Heart left ventricle (tissue), 13 donors: Measurements from ENCODE around the gene GRIK1.

ENCODE experiments used
- POLR2A ChIP-seq, 2 donors: fragments of 450-650 bp; IDR thresholded peaks; one replicate each; pipeline ENCODE4 v1.6.1; 2017; ENCODE audit warnings: antibody characterized with exemption in 2 of 2, mild to moderate bottlenecking in 2 of 2, moderate library complexity in 2 of 2
- TF ChIP-seq, protein P1 (sequence below), 12 donors: fragments of 200-600 bp; sonication (generic) in 4 of 12; IDR thresholded peaks; one replicate each; pipeline versions ENCODE4 v1.5.0 to v1.8.0; 2018 to 2022; ENCODE audit warnings: antibody characterized with exemption in 12 of 12, mild to moderate bottlenecking in 5 of 12
- donor health status: ischemic (EF 13 %, LVEDD 7.1; RV severe dilation, severe dysfunction).
- donor health status: DM: no; HTN: yes; CAD: no.
- donor health status: DM: no; HTN: no; CAD: no.
- donor health status: ischemic (EF 25% LVEDD 6.9; RV normal size, moderate dysfunction).
- donor health status: ischemic (EF 25% LVEDD 5.7; RV mildly dilated, moderate dysfunction).
- donor health status: ischemic (EF 35%, LVEDD 5.7; RV mildly dilated, moderate dysfunction).
- donor health status: nonischemic (EF 11% LVEDD 7.7; RV severe dilation, severe dysfunction).
- donor health status: DM: yes; HTN: yes; CAD: no.
- donor health status: PGD.
- donor health status: ischemic (EF 29% LVEDD 5.4; RV normal size, mild dysfunction).
- donor health status: nonischemic (EF 23%, LVEDD 6.1; RV moderate dilation, normal function).

DNA sequence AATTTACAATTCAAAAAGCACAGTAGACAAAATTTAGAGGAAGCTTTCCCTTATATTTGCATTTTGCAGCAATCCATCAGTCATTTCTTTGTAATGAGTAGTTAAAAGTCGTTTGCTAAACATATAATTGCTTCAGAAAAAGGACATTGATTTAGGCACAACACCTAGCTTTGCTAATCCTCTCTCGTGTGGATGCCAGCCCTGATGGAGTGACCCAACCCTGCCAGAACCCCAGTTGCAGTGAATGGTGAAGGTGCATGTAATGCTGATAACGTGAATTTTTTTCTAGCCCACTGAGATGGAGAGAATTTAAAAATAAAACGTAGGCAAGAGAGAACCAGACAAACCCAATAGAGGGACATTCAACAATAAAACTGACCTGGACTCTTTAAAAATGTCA, 263.4 kb downstream of the GRIK1 start:
- TF ChIP-seq, protein P1, sequence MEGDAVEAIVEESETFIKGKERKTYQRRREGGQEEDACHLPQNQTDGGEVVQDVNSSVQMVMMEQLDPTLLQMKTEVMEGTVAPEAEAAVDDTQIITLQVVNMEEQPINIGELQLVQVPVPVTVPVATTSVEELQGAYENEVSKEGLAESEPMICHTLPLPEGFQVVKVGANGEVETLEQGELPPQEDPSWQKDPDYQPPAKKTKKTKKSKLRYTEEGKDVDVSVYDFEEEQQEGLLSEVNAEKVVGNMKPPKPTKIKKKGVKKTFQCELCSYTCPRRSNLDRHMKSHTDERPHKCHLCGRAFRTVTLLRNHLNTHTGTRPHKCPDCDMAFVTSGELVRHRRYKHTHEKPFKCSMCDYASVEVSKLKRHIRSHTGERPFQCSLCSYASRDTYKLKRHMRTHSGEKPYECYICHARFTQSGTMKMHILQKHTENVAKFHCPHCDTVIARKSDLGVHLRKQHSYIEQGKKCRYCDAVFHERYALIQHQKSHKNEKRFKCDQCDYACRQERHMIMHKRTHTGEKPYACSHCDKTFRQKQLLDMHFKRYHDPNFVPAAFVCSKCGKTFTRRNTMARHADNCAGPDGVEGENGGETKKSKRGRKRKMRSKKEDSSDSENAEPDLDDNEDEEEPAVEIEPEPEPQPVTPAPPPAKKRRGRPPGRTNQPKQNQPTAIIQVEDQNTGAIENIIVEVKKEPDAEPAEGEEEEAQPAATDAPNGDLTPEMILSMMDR (IDR thresholded peaks at IDR 0.05) = no peak
- no peak for TF ChIP-seq POLR2A (IDR thresholded peaks at IDR 0.05)
